ENCODE data around the gene TCF7L2. TPM values are rescaled to one million over a fixed set of nuclear protein-coding genes. Genes with fewer than 3 reads are reported as not detected.

Gene TCF7L2
- total RNA-seq, 1 experiment from 2014 or later, result 14.8 TPM

DNA sequence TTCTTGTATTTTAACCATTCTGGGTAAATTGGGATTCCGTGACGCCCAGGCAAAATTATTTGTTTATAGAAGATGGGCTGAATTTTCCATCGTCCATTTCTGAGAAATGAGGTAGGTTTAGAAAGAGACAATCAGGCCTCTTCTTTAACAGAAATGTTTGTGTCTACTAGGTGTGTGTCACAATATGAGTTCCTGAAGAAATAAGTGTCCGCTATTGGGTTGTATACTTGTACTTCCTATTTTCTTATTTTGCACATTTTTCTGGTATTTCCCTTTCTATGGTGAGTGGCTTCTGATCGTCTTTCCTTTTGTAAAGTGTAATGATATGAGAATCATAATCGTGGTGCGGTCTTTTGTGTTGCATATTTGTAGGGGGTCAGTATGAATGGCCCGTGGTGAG is 83.9 kb downstream of the TCF7L2 start:
- H3K4me3 ChIP-seq, result no peak overlapping the region
- H3K4me1 ChIP-seq (replicated peaks; ENCODE audit: insufficient read depth), result no peaks in the 10 kb centered on the region
- TF ChIP-seq, protein P1, sequence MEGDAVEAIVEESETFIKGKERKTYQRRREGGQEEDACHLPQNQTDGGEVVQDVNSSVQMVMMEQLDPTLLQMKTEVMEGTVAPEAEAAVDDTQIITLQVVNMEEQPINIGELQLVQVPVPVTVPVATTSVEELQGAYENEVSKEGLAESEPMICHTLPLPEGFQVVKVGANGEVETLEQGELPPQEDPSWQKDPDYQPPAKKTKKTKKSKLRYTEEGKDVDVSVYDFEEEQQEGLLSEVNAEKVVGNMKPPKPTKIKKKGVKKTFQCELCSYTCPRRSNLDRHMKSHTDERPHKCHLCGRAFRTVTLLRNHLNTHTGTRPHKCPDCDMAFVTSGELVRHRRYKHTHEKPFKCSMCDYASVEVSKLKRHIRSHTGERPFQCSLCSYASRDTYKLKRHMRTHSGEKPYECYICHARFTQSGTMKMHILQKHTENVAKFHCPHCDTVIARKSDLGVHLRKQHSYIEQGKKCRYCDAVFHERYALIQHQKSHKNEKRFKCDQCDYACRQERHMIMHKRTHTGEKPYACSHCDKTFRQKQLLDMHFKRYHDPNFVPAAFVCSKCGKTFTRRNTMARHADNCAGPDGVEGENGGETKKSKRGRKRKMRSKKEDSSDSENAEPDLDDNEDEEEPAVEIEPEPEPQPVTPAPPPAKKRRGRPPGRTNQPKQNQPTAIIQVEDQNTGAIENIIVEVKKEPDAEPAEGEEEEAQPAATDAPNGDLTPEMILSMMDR (conservative IDR thresholded peaks at IDR 0.05), result no peak
- TF ChIP-seq EZH2 (IDR thresholded peaks at IDR 0.05; ENCODE audit: low read depth), result no peak
- no peaks in the 10 kb centered on the region for H3F3A ChIP-seq (ENCODE audit: insufficient read depth, low read depth)
- H3K79me2 ChIP-seq (ENCODE audit: low read depth), result no peaks in the 10 kb centered on the region
- H2AFZ ChIP-seq, result no peak overlapping the region
- ChIA-PET CTCF (no interaction called here), POLR2A (ENCODE audit: unreplicated experiment) (no interaction called here)
- no TSS peak for BruUV-seq (replicated peaks)
- intact Hi-C loops (cut with micrococcal nuclease; ENCODE audit: unreplicated experiment), result no loop called here
- no peak overlapping the region for H3K4me2 ChIP-seq
- H3K27me3 ChIP-seq (ENCODE audit: insufficient read depth, low read depth), result no peaks in the 10 kb centered on the region
- DNase-seq, result no peak
- H3K27ac ChIP-seq, result no peak overlapping the region
- no peaks in the 10 kb centered on the region for H4K20me1 ChIP-seq (ENCODE audit: insufficient read depth)
- H3K9me3 ChIP-seq (ENCODE audit: insufficient read depth, low read depth), result no peaks in the 10 kb centered on the region
- H3K9me2 ChIP-seq (ENCODE audit: insufficient read depth), result no peaks in the 10 kb centered on the region
- no peaks in the 10 kb centered on the region for H3K36me3 ChIP-seq (ENCODE audit: low read depth)

DNA sequence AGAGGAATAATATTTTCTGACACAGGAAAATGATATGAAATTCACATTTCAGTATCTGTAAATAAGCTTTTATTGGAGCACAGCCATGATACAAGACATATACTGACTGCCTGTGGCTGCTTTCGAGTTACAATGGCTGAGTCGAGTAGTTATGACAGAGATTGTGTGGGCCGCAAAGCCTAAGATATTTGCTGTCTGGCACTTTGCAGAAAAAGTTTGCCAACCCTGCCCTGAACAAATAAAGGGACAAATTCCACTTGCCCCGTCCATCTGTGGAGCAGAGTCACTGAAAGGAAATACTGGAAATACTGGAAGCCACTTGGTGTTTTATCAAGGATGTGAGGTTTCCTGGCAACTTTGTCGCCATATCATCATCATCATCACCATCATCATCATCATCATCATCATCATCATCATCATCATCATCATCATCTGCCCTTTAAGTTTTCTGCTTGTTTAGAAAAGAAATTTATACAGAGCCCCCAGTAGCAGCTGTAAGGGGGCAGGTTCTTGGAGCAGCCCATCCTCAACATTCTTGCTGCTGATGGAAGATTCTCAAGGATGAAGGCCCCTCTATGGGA is 85.8 kb downstream of the TCF7L2 start:
- Histone ChIP-seq H3K36me3 (ENCODE audit: low read depth) (no peaks in the 10 kb centered on the region), H3K79me2 (ENCODE audit: low read depth) (no peaks in the 10 kb centered on the region)
- CTCF ChIA-PET, result no interaction called here

DNA sequence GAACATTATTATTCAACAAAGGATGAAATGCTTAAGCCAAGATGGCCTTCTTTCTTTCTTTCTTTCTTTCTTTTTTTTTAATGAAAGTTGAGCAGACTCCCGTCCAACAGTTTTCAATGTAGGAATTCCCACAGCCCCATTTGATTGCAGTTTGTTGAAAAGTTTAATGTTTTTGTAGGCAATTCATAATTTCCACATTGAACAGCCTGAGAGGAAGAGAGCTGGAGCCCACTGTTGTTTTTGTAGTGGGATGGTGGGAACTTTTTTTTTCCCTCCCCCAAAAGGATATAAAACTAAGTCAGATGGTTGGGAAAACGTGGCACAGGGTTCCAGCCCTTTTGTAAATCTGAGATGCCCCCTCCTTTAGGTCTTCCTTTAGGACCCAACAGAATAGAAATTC is 86.6 kb downstream of the TCF7L2 start:
- Histone ChIP-seq H2AFZ (no peak overlapping the region), H3K4me3 (no peak overlapping the region), H3F3A (ENCODE audit: insufficient read depth, low read depth) (no peaks in the 10 kb centered on the region), H3K4me1 (replicated peaks; ENCODE audit: insufficient read depth) (no peaks in the 10 kb centered on the region; the same call in 1 of the 2 replicates), H3K27ac (no peak overlapping the region), H3K36me3 (ENCODE audit: low read depth) (no peaks in the 10 kb centered on the region), H3K4me2 (no peak overlapping the region), H3K27me3 (ENCODE audit: insufficient read depth, low read depth) (no peaks in the 10 kb centered on the region), H3K9me3 (ENCODE audit: insufficient read depth, low read depth) (no peaks in the 10 kb centered on the region), H4K20me1 (ENCODE audit: insufficient read depth) (no peaks in the 10 kb centered on the region), H3K79me2 (ENCODE audit: low read depth) (no peaks in the 10 kb centered on the region), H3K9me2 (ENCODE audit: insufficient read depth) (no peaks in the 10 kb centered on the region)
- DNase-seq, result no peak
- BruUV-seq (replicated peaks), result no TSS peak
- POLR2A ChIA-PET (ENCODE audit: unreplicated experiment), result no interaction called here
- intact Hi-C loops (cut with micrococcal nuclease; ENCODE audit: unreplicated experiment), result no loop called here
- no peak for TF ChIP-seq EZH2 (IDR thresholded peaks at IDR 0.05; ENCODE audit: low read depth)
- TF ChIP-seq, protein P1 (conservative IDR thresholded peaks at IDR 0.05), result no peak
- CTCF ChIA-PET, result no interaction called here

More for the DNA sequence above, 85.8 kb downstream of the TCF7L2 start:
- POLR2A ChIA-PET (ENCODE audit: unreplicated experiment), result no interaction called here
- intact Hi-C loops (cut with micrococcal nuclease; ENCODE audit: unreplicated experiment), result no loop called here
- Histone ChIP-seq H3F3A (ENCODE audit: insufficient read depth, low read depth) (no peaks in the 10 kb centered on the region), H2AFZ (no peak overlapping the region), H3K4me3 (no peak overlapping the region), H3K9me2 (ENCODE audit: insufficient read depth) (no peaks in the 10 kb centered on the region), H3K9me3 (ENCODE audit: insufficient read depth, low read depth) (no peaks in the 10 kb centered on the region), H4K20me1 (ENCODE audit: insufficient read depth) (no peaks in the 10 kb centered on the region), H3K4me1 (replicated peaks; ENCODE audit: insufficient read depth) (no peaks in the 10 kb centered on the region), H3K4me2 (no peak overlapping the region), H3K27ac (no peak overlapping the region), H3K27me3 (ENCODE audit: insufficient read depth, low read depth) (no peaks in the 10 kb centered on the region)
- TF ChIP-seq, protein P1 (conservative IDR thresholded peaks at IDR 0.05), result no peak
- no peak for TF ChIP-seq EZH2 (IDR thresholded peaks at IDR 0.05; ENCODE audit: low read depth)
- DNase-seq, result no peak
- BruUV-seq (replicated peaks), result no TSS peak
